ENCODE results near the gene HMGCL. TPM values are rescaled to one million over a fixed set of nuclear protein-coding genes. Genes with fewer than 3 reads are reported as not detected.
A peak's percentile ranks its signal among the peaks of the same experiment; 100 is the strongest.

HMGCL gene
- total and polyA plus RNA-seq, 2 of the 13 experiments (the other 11 are each of a cell fraction or from before 2014, with no cell fraction given): 21.3 to 41.4 TPM

DNA sequence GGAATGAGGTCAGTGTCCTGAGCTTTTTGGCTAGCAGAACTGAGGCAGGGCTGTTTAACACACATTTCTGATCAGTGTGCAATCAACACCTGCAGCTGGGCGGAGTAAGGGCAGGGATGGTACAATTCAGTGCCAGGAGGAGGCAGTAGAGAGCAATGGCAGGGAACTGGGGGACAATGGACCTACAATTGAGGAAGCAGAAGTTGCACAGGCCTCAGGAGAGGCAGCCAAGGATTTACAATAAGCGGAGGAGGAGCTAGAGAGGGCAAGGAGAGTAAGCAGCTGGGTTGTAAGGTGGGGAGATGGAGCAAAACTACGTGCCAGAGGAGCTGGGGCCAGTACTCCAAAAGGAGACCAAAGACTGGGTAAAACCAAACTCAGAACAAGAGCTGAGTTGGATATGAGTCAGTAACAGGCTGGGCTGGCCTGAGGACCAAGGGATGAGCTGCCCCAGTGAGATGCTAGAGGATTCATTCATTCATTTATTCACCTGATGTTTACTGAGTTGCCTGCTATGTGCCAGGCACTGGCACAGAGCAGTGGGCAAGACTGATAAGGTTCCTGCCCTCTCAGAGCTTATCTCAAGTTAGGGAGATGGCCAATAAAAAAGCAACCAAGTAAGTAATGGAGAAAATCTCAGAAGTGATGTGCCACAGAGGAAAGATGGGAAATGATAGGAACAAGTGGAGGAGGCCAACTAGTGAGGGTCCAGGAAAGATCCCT is 14.2 kb downstream of the HMGCL start (continued):
- no peak for TF ChIP-seq TFDP1 (CRISPR knock-in tag; IDR thresholded peaks at IDR 0.05; ENCODE audit: borderline replicate concordance)
- no peak for TF ChIP-seq MAFG (CRISPR knock-in tag; IDR thresholded peaks at IDR 0.05)
- no peak for TF ChIP-seq EZH2 (conservative IDR thresholded peaks at IDR 0.05; ENCODE audit: low read depth, low read length)
- TF ChIP-seq EHMT2 (IDR thresholded peaks at IDR 0.05; ENCODE audit: borderline replicate concordance, low read depth, low read length): no peak
- TF ChIP-seq THAP7 (CRISPR knock-in tag; IDR thresholded peaks at IDR 0.05): no peak

DNA sequence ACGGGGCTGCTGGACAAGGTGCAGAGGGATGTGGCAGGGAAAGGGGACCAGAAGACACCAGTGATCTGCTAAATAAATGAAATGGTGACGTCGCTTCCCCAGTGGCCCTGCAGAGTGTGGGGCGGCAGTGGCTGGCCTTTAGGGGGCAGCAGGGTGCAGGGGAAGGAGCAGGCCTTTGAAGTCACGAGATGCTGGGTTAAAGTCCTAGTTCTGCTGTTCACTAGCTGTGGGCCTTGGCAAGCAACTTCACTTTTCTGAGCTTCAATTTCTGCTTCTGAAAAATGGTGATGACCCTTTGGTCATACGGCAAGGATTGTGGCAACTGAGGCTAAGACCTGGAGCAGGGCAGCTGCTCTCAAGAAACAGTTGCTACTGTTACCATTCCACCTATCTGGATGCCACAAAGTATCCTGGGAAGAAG is 15.5 kb downstream of the HMGCL start:
- no peaks in the 10 kb centered on the region for H3K27me3 ChIP-seq (ENCODE audit: control insufficient read depth in 1 of 2, insufficient read depth in 2 of 2, low read length in 2 of 2)
- H4K20me1 ChIP-seq (ENCODE audit: insufficient read depth, low read length): no peaks in the 10 kb centered on the region
- no TSS peak for BruUV-seq (replicated peaks)
- ChIA-PET CTCF (ENCODE audit: low intra/inter-chr PET ratio, low total read pairs) (interaction anchor here (1.7 to 2.5 kb wide), 3 partner anchors 45 to 107 kb away, joined by 10 to 15 read pairs (median 14); partner anchors contain the start of gene FUCA1), POLR2A (interaction anchor here (0.9 to 4.7 kb wide), 8 partner anchors 9 to 107 kb away, joined by 3 to 71 read pairs (median 6); partner anchors contain the start of genes FUCA1, GALE, HMGCL and PITHD1)
- peak overlapping the region; percentile 59 for H3K27ac ChIP-seq (ENCODE audit: extremely low read length, insufficient read depth, low read length)
- intact Hi-C loops (cut with micrococcal nuclease; ENCODE audit: unreplicated experiment) (loop anchor here (1.0 to 2.0 kb wide), 2 partner anchors 45 to 107 kb away; no protein-coding TSS in a partner anchor), in situ Hi-C loops (cut with HindIII; ENCODE audit: extremely low pct_ligation_motif_present, low pct_unique_long_range_greater_than_20kb) (loop anchor here (5.0 kb wide), 2 partner anchors 58 to 108 kb away; partner anchors contain the start of gene FUCA1)
- ATAC-seq (peak; percentile 89), DNase-seq (ENCODE audit: low spot score) (peak; percentile 78), FAIRE-seq (peak; percentile 82)
- peaks cover 36% of the 10 kb centered on the region for H3K4me1 ChIP-seq (ENCODE audit: insufficient read depth, low read length)
- H3K9ac ChIP-seq (ENCODE audit: insufficient read depth, low read depth, low read length): peak overlapping the region; percentile 35; the same call in 1 of the 2 replicates
- no peak overlapping the region for H3K4me3 ChIP-seq (replicated peaks in 1 of 3; ENCODE audit: insufficient read depth in 1 of 3, low read depth in 2 of 3, low read length in 3 of 3)
- WGBS (ENCODE audit: low lambda C conversion rate): 3% methylated on average over 4 of the region's 6 CpGs
- peak overlapping the region; percentile 54 for H3K4me2 ChIP-seq (ENCODE audit: low read depth, low read length)
- peaks cover 3 to 14% of the 10 kb centered on the region in 2 experiments; a peak in 3 of 5 replicates for H3K36me3 ChIP-seq (replicated peaks in 1 of 2; ENCODE audit: control insufficient read depth in 1 of 2, insufficient read depth in 2 of 2, low read length in 2 of 2)
- no peak overlapping the region for H2AFZ ChIP-seq (ENCODE audit: low read length)
- H3K9me3 ChIP-seq (ENCODE audit: low read length): no peaks in the 10 kb centered on the region
- H3K79me2 ChIP-seq (ENCODE audit: insufficient read depth, low read length): no peaks in the 10 kb centered on the region
- TF ChIP-seq SSRP1 (CRISPR knock-in tag; IDR thresholded peaks at IDR 0.05) (0 out of 2 replicates have a peak, but pooled peaks have one; percentile 47), ZNF24 (IDR thresholded peaks at IDR 0.05) (no peak), ZC3H13 (CRISPR knock-in tag; IDR thresholded peaks at IDR 0.05) (no peak), ZNF136 (CRISPR knock-in tag; IDR thresholded peaks at IDR 0.05; ENCODE audit: low read depth) (no peak), MYNN (CRISPR knock-in tag; IDR thresholded peaks at IDR 0.05; ENCODE audit: low read depth) (no peak), ZNF329 (CRISPR knock-in tag; IDR thresholded peaks at IDR 0.05; ENCODE audit: low read depth) (no peak), HNRNPLL (IDR thresholded peaks at IDR 0.05; ENCODE audit: low read depth, low read length, poor library complexity, severe bottlenecking) (no peak), ARHGAP35 (CRISPR knock-in tag; IDR thresholded peaks at IDR 0.05; ENCODE audit: borderline replicate concordance) (no peak), CHD4 (IDR thresholded peaks at IDR 0.05; ENCODE audit: borderline replicate concordance, low read length) (no peak), RXRA (CRISPR knock-in tag; IDR thresholded peaks at IDR 0.05) (peak; percentile 53; the same call in 1 of the 2 replicates), TBX3 (IDR thresholded peaks at IDR 0.05; ENCODE audit: borderline replicate concordance) (peak; percentile 21; the same call in 1 of the 2 replicates), ZNF644 (CRISPR knock-in tag; IDR thresholded peaks at IDR 0.05; ENCODE audit: low read depth) (no peak), ZNF747 (CRISPR knock-in tag; IDR thresholded peaks at IDR 0.05; ENCODE audit: borderline replicate concordance) (no peak), ATF3 (CRISPR knock-in tag; IDR thresholded peaks at IDR 0.05) (peak; percentile 22; the same call in 1 of the 2 replicates), ZNF839 (CRISPR knock-in tag; IDR thresholded peaks at IDR 0.05; ENCODE audit: borderline replicate concordance) (no peak), RAD51 (IDR thresholded peaks at IDR 0.05; ENCODE audit: borderline replicate concordance) (no peak), CHCHD3 (CRISPR knock-in tag; IDR thresholded peaks at IDR 0.05) (peak; percentile 32; the same call in 1 of the 2 replicates)
